Neuron (in vitro differentiated cells): Measurements from ENCODE around the gene SLMAP.

Experiments used
- H2AFZ ChIP-seq: one replicate; pipeline ENCODE4 v1.6.1; 2013; ENCODE audit warnings: low read depth, mild to moderate bottlenecking, inconsistent platforms, low read length, moderate library complexity
- H3K27me3 ChIP-seq: one replicate; pipeline ENCODE4 v1.6.1; 2013; ENCODE audit warnings: low read length; ENCODE audit not compliant: insufficient read depth
- H3K36me3 ChIP-seq: one replicate; pipeline ENCODE4 v1.6.1; 2013; ENCODE audit warnings: low read length; ENCODE audit not compliant: insufficient read depth
- H3K4me1 ChIP-seq: one replicate; pipeline ENCODE4 v1.6.1; 2013; ENCODE audit warnings: low read length; ENCODE audit not compliant: insufficient read depth
- H3K4me3 ChIP-seq: 2 replicates; pipeline ENCODE4 v1.5.1; 2013; ENCODE audit warnings: mild to moderate bottlenecking, low read length, moderate library complexity
- H3K9me3 ChIP-seq: one replicate; pipeline ENCODE4 v1.6.1; 2013; ENCODE audit warnings: low read length

The SLMAP gene

DNA sequence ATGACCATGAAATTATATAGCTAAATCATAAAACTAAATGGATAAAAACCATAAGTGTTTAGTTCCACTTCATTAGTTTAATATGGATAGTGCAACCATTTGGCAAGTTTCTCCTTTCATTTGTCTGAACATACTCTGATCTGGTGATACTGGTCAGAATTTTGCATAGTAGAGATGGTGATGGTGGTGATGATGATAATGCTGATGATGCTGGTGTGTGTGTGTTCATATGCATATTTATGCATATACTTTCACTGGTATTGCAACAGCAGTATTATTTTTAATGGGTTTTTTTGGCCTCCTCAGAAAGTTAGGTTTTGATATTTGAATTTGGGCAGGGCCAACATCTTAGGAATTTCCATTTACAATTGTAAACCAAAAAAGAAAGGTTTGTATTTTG, 76.4 kb downstream of the SLMAP start:
- H3K36me3 ChIP-seq = peaks cover 6% of the 10 kb centered on the region
- no peak overlapping the region for H3K4me3 ChIP-seq
- H2AFZ ChIP-seq = no peak overlapping the region

GRCh38 chr3:57832900-57833313, 76.8 kb downstream of the SLMAP start:
- Histone ChIP-seq H3K36me3 (peaks cover 6% of the 10 kb centered on the region), H2AFZ (no peak overlapping the region), H3K27me3 (no peaks in the 10 kb centered on the region), H3K4me3 (no peak overlapping the region), H3K4me1 (no peaks in the 10 kb centered on the region), H3K9me3 (no peaks in the 10 kb centered on the region)

More for the DNA sequence above, 76.4 kb downstream of the SLMAP start:
- no peaks in the 10 kb centered on the region for H3K9me3 ChIP-seq
- no peaks in the 10 kb centered on the region for H3K27me3 ChIP-seq
- no peaks in the 10 kb centered on the region for H3K4me1 ChIP-seq

DNA sequence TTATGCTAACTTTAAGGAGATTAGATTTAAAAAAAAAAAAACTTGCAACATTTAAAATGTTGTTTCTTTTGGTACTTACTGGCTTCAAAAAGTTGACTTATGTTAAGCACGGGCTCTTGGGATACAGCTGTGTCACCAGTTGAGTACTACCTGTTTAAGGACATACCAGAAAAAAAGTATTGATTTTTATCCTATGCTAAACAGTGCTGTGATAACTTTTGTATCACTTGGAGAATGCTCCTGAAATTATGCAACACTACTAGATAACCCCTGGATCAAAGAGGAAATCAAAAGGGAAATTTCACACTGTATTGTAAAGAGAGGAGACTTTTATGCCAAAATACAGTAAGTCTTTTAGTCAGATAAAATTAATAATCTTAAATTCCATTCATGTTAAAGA, 77.7 kb downstream of the SLMAP start:
- no peaks in the 10 kb centered on the region for H3K9me3 ChIP-seq
- H3K36me3 ChIP-seq = peaks cover 6% of the 10 kb centered on the region
- no peaks in the 10 kb centered on the region for H3K4me1 ChIP-seq
- H3K4me3 ChIP-seq = no peak overlapping the region
- no peaks in the 10 kb centered on the region for H3K27me3 ChIP-seq
- H2AFZ ChIP-seq = no peak overlapping the region

- no peak overlapping the region for H3K4me3 ChIP-seq
- no peak overlapping the region for H2AFZ ChIP-seq
- no peaks in the 10 kb centered on the region for H3K9me3 ChIP-seq
- H3K4me1 ChIP-seq = no peaks in the 10 kb centered on the region
- H3K36me3 ChIP-seq = peaks cover 3% of the 10 kb centered on the region
- no peaks in the 10 kb centered on the region for H3K27me3 ChIP-seq
These were observed 81.6 kb downstream of the SLMAP start for GRCh38 chr3:57837686-57838085.

- Histone ChIP-seq H3K9me3 (no peaks in the 10 kb centered on the region), H3K4me3 (no peak overlapping the region), H3K4me1 (no peaks in the 10 kb centered on the region), H3K27me3 (no peaks in the 10 kb centered on the region), H2AFZ (no peak overlapping the region), H3K36me3 (no peaks in the 10 kb centered on the region)
These were observed 82.5 kb downstream of the SLMAP start for GRCh38 chr3:57838627-57839026.

DNA sequence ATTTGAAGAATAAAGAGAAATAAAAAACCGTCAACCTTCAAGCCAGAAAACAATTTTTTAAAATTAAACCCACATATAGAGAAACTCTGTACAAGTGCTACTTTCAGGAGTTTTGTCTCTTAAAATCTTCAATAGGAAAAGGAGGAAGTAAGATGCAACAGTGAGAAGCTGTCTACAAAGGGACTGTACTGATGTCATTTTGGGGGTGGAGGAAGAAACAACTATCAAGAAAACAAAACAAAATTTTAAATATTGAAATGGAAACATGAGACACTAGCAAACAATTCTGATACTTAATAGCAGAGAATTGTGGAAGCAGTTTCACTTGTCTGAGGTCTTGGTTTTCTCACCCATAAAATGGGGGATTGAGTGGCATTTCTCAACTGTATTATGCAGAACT, 84.4 kb downstream of the SLMAP start:
- Histone ChIP-seq H3K4me3 (no peak overlapping the region), H3K4me1 (no peaks in the 10 kb centered on the region), H2AFZ (no peak overlapping the region), H3K9me3 (no peaks in the 10 kb centered on the region), H3K36me3 (no peaks in the 10 kb centered on the region), H3K27me3 (no peaks in the 10 kb centered on the region)

GRCh38 chr3:57841818-57842217, 85.7 kb downstream of the SLMAP start:
- H2AFZ ChIP-seq = no peak overlapping the region
- H3K36me3 ChIP-seq = no peaks in the 10 kb centered on the region
- H3K4me1 ChIP-seq = no peaks in the 10 kb centered on the region
- no peak overlapping the region for H3K4me3 ChIP-seq
- H3K27me3 ChIP-seq = no peaks in the 10 kb centered on the region
- no peaks in the 10 kb centered on the region for H3K9me3 ChIP-seq

DNA sequence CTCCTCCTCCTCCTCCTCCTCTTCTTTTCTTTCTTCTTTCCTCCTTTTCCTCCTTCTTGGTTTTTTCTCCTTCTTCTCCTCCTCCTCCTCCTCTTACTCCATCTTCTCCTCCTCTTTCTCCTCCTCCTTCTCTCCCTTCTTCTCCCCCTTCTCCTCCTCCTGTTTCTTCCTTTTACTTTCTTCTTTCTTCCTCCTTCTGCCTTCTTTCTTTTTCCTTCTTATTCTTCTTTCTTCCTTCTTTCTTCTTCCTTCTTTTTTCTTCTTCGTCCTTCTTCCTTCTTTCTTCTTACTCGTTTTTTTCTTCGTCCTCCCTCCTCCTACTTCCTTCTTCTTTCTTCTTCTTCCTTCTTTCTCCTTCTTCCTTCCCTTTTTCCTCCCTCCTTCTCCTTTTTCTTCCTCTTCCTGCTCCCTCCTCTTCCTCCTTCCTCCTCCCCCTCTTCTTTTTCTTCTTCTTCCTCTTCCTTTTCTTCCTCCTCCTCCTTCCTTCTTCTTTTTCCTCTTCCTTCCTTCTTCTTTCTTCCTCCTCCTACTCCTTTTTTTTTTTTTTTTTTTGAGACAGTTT, 92.1 kb downstream of the SLMAP start:
- Histone ChIP-seq H2AFZ (no peak overlapping the region), H3K36me3 (no peaks in the 10 kb centered on the region), H3K27me3 (no peaks in the 10 kb centered on the region), H3K4me3 (no peak overlapping the region), H3K9me3 (no peaks in the 10 kb centered on the region), H3K4me1 (no peaks in the 10 kb centered on the region)

DNA sequence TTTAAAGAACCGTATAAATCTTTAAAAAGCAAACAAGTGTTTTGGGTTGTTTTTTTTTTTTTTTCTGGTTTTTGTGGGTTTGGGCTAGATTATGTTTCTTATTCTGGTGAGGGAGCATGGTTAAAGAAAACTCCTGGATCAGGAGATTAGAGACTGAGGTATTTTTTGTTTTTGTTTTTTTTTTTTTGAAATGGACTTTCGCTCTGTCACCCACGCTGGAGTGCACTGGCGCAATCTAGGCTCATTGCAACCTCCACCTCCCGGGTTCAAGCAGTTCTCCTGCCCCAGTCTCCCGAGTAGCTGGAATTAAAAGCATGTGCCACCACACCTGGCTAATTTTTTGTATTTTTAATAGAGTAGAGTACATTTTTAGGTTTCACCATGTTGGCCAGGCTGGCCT, 95.2 kb downstream of the SLMAP start:
- Histone ChIP-seq H2AFZ (no peak overlapping the region), H3K9me3 (no peaks in the 10 kb centered on the region), H3K4me3 (no peak overlapping the region)

GRCh38 chr3:57852896-57853295, 96.8 kb downstream of the SLMAP start:
- Histone ChIP-seq H3K4me1 (no peaks in the 10 kb centered on the region), H3K9me3 (no peaks in the 10 kb centered on the region), H3K4me3 (no peak overlapping the region), H3K36me3 (no peaks in the 10 kb centered on the region), H2AFZ (no peak overlapping the region), H3K27me3 (no peaks in the 10 kb centered on the region)

More for the DNA sequence above, 95.2 kb downstream of the SLMAP start:
- H3K4me1 ChIP-seq = no peaks in the 10 kb centered on the region
- no peaks in the 10 kb centered on the region for H3K36me3 ChIP-seq
- H3K27me3 ChIP-seq = no peaks in the 10 kb centered on the region

DNA sequence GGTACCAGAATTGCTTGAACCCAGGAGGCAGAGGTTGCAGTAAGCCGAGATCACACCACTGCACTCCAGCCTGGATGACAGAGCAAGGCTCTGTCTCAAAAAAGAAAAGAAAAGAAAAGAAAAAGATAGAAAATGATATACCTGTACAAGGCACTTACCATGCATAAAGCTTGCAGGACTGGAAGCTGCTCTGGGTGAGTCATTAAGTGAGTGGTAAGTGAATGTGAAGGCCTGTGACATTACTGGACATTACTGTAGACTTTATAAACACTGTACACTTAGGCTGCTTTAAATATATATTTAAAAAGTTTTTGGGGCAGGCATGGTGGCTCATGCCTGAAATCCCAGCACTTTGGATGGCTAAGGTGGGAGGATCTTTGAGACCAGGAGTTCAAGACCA, 99.2 kb downstream of the SLMAP start:
- H3K4me3 ChIP-seq = no peak overlapping the region
- no peaks in the 10 kb centered on the region for H3K4me1 ChIP-seq
- peaks cover 6% of the 10 kb centered on the region for H3K36me3 ChIP-seq
- no peaks in the 10 kb centered on the region for H3K27me3 ChIP-seq
- H3K9me3 ChIP-seq = no peaks in the 10 kb centered on the region
- no peak overlapping the region for H2AFZ ChIP-seq

DNA sequence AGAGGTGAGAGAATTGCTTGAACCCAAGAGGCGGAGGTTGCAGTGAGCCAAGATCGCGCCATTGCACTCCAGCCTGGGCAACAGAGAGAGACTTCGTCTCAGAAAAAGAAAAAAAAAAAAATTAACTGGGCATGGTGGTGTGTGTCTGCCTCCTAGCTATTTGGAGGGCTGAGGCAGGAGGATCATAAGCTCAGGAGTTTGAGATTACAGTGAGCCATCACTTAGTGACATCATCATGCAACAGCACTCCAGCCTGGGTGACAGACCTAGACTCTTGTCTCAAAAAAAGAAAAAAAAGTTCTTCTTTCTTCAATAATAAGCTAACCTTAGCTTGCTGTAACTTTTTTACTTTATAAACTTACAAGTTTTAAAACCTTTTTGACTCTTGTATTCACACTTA, 99.8 kb downstream of the SLMAP start:
- H3K27me3 ChIP-seq = no peaks in the 10 kb centered on the region
- peaks cover 6% of the 10 kb centered on the region for H3K36me3 ChIP-seq
- no peak overlapping the region for H2AFZ ChIP-seq
- H3K9me3 ChIP-seq = no peaks in the 10 kb centered on the region
- no peak overlapping the region for H3K4me3 ChIP-seq
- H3K4me1 ChIP-seq = peaks cover 4% of the 10 kb centered on the region

- peaks cover 4% of the 10 kb centered on the region for H3K4me1 ChIP-seq
- H3K27me3 ChIP-seq = no peaks in the 10 kb centered on the region
- H2AFZ ChIP-seq = no peak overlapping the region
- no peaks in the 10 kb centered on the region for H3K9me3 ChIP-seq
- no peak overlapping the region for H3K4me3 ChIP-seq
- H3K36me3 ChIP-seq = peaks cover 6% of the 10 kb centered on the region
These were observed 100.6 kb downstream of the SLMAP start for GRCh38 chr3:57856675-57857074.

- H3K27me3 ChIP-seq = no peaks in the 10 kb centered on the region
- H3K4me3 ChIP-seq = no peak overlapping the region
- H3K4me1 ChIP-seq = peaks cover 7% of the 10 kb centered on the region
- H3K9me3 ChIP-seq = no peaks in the 10 kb centered on the region
- peaks cover 20% of the 10 kb centered on the region for H3K36me3 ChIP-seq
- H2AFZ ChIP-seq = no peak overlapping the region
These were observed 106.8 kb downstream of the SLMAP start for GRCh38 chr3:57862894-57863293.
